Prostate gland (tissue), 2 donors: ENCODE measurements around the gene GCHFR. TPM values are rescaled to one million over a fixed set of nuclear protein-coding genes. Genes with fewer than 3 reads are reported as not detected.

ENCODE experiments used
- DNase-seq: peaks from one replicate; pipeline ENCODE4 v3.0.0-alpha.2; 2019; ENCODE audit warnings: low spot score
- H3K27ac ChIP-seq, 2 donors: fragments of 200-600 bp; sonication (generic); 2 replicates each; pipeline ENCODE4 v1.5.1; 2017 to 2019
- H3K27me3 ChIP-seq: fragments of 200-600 bp; sonication (generic); replicated peaks from 2 replicates; pipeline ENCODE4 v1.5.1; 2019; ENCODE audit not compliant: insufficient read depth
- H3K36me3 ChIP-seq, 2 donors: fragments of 200-600 bp; sonication (generic); 1 replicate in 1 of 2; 2 replicates in 1 of 2; pipeline versions ENCODE4 v1.5.1 to v1.8.1; 2017 to 2019
- H3K4me1 ChIP-seq: fragments of 200-600 bp; sonication (generic); replicated peaks from 2 replicates; pipeline ENCODE4 v1.5.1; 2019
- H3K4me3 ChIP-seq, 2 donors: fragments of 200-600 bp; sonication (generic); 2 replicates each; pipeline ENCODE4 v1.5.1; 2017 to 2019
- H3K9me3 ChIP-seq: fragments of 200-600 bp; sonication (generic); 2 replicates; pipeline ENCODE4 v1.5.1; 2017
- POLR2A ChIP-seq: fragments of 450-650 bp; IDR thresholded peaks from one replicate; pipeline ENCODE4 v1.6.1; 2016; ENCODE audit warnings: antibody characterized with exemption, mild to moderate bottlenecking
- POLR2AphosphoS5 ChIP-seq: sonication (generic); formaldehyde crosslinking; IDR thresholded peaks from one replicate; pipeline ENCODE4 v1.6.1; 2017; ENCODE audit warnings: antibody characterized with exemption
- WGBS: methylation state at CpG from one replicate; pipeline ENCODE4 v1.1.5; 2018; 5-methylcytosine and 5-hydroxymethylcytosine counted together
- intact Hi-C: fragments of 100-400 bp; cut with DNase I; formaldehyde crosslinking; loops from one replicate; pipeline ENCODE4 v1.14.2; 2022
- total RNA-seq, 2 donors: library from RNA; depleted of rRNA; stranded (reverse); fragments of >200 nt; gene quantifications; one replicate each; pipeline ENCODE4 v1.1.0, GENCODE V29; 2016
- TF ChIP-seq, protein P1 (sequence below), 4 experiments: fragments of 200-600 bp in 2 of 4; fragments of 450-650 bp in 2 of 4; sonication (generic) in 2 of 4; IDR thresholded peaks; 1 replicate in 3 of 4; 2 replicates in 1 of 4; pipeline ENCODE4 v1.5.1; 2016 to 2019; ENCODE audit warnings: antibody characterized with exemption in 4 of 4, mild to moderate bottlenecking in 2 of 4, moderate library complexity in 2 of 4

Gene GCHFR
- total RNA-seq, 2 donors from 2014 or later = 14.3 to 61.3 TPM

- WGBS = 69% methylated on average over 2 of the region's 2 CpGs
- H3K36me3 ChIP-seq = no peaks in the 10 kb centered on the region
- no peaks in the 10 kb centered on the region for H3K9me3 ChIP-seq
- no peak overlapping the region for H3K4me3 ChIP-seq
- H3K27ac ChIP-seq = no peak overlapping the region
- H3K27me3 ChIP-seq = no peaks in the 10 kb centered on the region
- H3K4me1 ChIP-seq = no peaks in the 10 kb centered on the region
- intact Hi-C loops = no loop called here
- DNase-seq = no peak
- TF ChIP-seq, protein P1, sequence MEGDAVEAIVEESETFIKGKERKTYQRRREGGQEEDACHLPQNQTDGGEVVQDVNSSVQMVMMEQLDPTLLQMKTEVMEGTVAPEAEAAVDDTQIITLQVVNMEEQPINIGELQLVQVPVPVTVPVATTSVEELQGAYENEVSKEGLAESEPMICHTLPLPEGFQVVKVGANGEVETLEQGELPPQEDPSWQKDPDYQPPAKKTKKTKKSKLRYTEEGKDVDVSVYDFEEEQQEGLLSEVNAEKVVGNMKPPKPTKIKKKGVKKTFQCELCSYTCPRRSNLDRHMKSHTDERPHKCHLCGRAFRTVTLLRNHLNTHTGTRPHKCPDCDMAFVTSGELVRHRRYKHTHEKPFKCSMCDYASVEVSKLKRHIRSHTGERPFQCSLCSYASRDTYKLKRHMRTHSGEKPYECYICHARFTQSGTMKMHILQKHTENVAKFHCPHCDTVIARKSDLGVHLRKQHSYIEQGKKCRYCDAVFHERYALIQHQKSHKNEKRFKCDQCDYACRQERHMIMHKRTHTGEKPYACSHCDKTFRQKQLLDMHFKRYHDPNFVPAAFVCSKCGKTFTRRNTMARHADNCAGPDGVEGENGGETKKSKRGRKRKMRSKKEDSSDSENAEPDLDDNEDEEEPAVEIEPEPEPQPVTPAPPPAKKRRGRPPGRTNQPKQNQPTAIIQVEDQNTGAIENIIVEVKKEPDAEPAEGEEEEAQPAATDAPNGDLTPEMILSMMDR (IDR thresholded peaks at IDR 0.05) = no peak
- TF ChIP-seq POLR2A = no peak
- peak; percentile 15 for TF ChIP-seq POLR2AphosphoS5
Measured at GRCh38 chr15:40796041-40796440, 32.2 kb downstream of the GCHFR start.

- Histone ChIP-seq H3K27ac (no peak overlapping the region), H3K36me3 (no peaks in the 10 kb centered on the region), H3K4me1 (no peaks in the 10 kb centered on the region), H3K27me3 (no peaks in the 10 kb centered on the region), H3K4me3 (no peak overlapping the region), H3K9me3 (no peaks in the 10 kb centered on the region)
- intact Hi-C loops = no loop called here
- TF ChIP-seq, protein P1 (IDR thresholded peaks at IDR 0.05) = no peak
- no peak for TF ChIP-seq POLR2A
- no peak for TF ChIP-seq POLR2AphosphoS5
- 93% methylated on average over 5 of the region's 5 CpGs for WGBS
- DNase-seq = no peak
Measured at GRCh38 chr15:40796512-40796911, 32.6 kb downstream of the GCHFR start.

DNA sequence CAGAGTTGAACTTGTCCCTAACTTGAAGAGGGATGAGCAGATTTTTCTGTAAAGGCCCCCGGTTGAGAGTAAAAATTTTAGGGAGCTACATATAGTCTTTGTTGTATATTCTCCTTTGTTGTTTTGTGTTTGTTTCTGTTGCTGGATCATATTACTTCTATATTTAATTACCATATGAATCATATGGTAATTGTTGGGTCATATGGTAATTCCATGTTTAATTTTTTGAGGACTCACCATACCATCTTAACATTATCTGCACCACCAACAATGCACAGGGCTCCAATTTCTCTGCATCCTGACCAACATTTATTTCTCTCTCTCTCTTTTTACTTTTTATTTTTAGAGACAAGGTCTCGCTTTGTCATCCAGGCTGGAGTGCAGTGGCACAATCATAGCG, 35.7 kb downstream of the GCHFR start:
- no peak overlapping the region for H3K4me3 ChIP-seq
- no peaks in the 10 kb centered on the region for H3K9me3 ChIP-seq
- H3K27me3 ChIP-seq = no peaks in the 10 kb centered on the region
- intact Hi-C loops = no loop called here
- TF ChIP-seq POLR2AphosphoS5 (no peak), POLR2A (no peak)
- TF ChIP-seq, protein P1 (IDR thresholded peaks at IDR 0.05) = no peak
- no peak overlapping the region for H3K27ac ChIP-seq
- 93% methylated on average over 3 of the region's 3 CpGs for WGBS
- no peak for DNase-seq
- no peaks in the 10 kb centered on the region for H3K4me1 ChIP-seq
- no peaks in the 10 kb centered on the region for H3K36me3 ChIP-seq

- Histone ChIP-seq H3K36me3 (no peaks in the 10 kb centered on the region), H3K27ac (no peak overlapping the region), H3K27me3 (no peaks in the 10 kb centered on the region), H3K4me3 (no peak overlapping the region), H3K4me1 (peaks cover 3% of the 10 kb centered on the region), H3K9me3 (no peaks in the 10 kb centered on the region)
- WGBS = 72% methylated on average over 2 of the region's 2 CpGs
- DNase-seq = no peak
- intact Hi-C loops = loop anchor here (5.0 kb wide), 1 partner anchor 36 kb away; the partner anchor contains the start of gene C15orf62
- no peak for TF ChIP-seq POLR2AphosphoS5
Measured at GRCh38 chr15:40803076-40803475, 39.2 kb downstream of the GCHFR start.

GRCh38 chr15:40803688-40804087, 39.8 kb downstream of the GCHFR start:
- intact Hi-C loops = loop anchor here (5.0 kb wide), 1 partner anchor 36 kb away; the partner anchor contains the start of gene C15orf62
- Histone ChIP-seq H3K27ac (no peak overlapping the region), H3K4me3 (no peak overlapping the region), H3K36me3 (no peaks in the 10 kb centered on the region), H3K4me1 (peaks cover 3% of the 10 kb centered on the region), H3K9me3 (no peaks in the 10 kb centered on the region), H3K27me3 (no peaks in the 10 kb centered on the region)
- DNase-seq = no peak
- TF ChIP-seq POLR2A = no peak
- TF ChIP-seq, protein P1 (IDR thresholded peaks at IDR 0.05) = no peak
- TF ChIP-seq POLR2AphosphoS5 = no peak
- WGBS = 88% methylated on average over 1 of the region's 1 CpG
